Gastrocnemius medialis (tissue), 4 donors: ENCODE data around the gene PPP1R26. TPM values are rescaled to one million over a fixed set of nuclear protein-coding genes. Genes with fewer than 3 reads are reported as not detected.

Source experiments
- ATAC-seq, 2 donors: fragments of 150-250 bp; one replicate each; pipeline ENCODE4 v1.9.1; 2016
- DNase-seq, 2 donors: peaks; one replicate each; pipeline ENCODE4 v3.0.0-alpha.2; 2019
- H3K27ac ChIP-seq, 4 donors: fragments of 200-600 bp; sonication (generic); 1 replicate in 1 of 4; 2 replicates in 3 of 4; pipeline ENCODE4 v1.5.1; 2016 to 2018; ENCODE audit warnings: mild to moderate bottlenecking in 2 of 4, moderate library complexity in 1 of 4
- H3K27me3 ChIP-seq, 3 donors: fragments of 200-600 bp; sonication (generic) in 2 of 3; 1 replicate in 1 of 3; 2 replicates in 2 of 3; pipeline versions ENCODE4 v1.5.1 to v1.6.0; 2016 to 2019; ENCODE audit warnings: mild to moderate bottlenecking in 1 of 3, moderate library complexity in 1 of 3
- H3K36me3 ChIP-seq, 2 donors: fragments of 200-600 bp; sonication (generic) in 1 of 2; one replicate each; pipeline ENCODE4 v1.5.1; 2017 to 2018
- H3K4me1 ChIP-seq, 2 donors: fragments of 200-600 bp; sonication (generic) in 1 of 2; one replicate each; pipeline ENCODE4 v1.5.1; 2016 to 2017; ENCODE audit warnings: mild to moderate bottlenecking in 2 of 2
- H3K4me3 ChIP-seq, 4 donors: fragments of 200-600 bp; sonication (generic) in 3 of 4; 1 replicate in 1 of 4; 2 replicates in 3 of 4; pipeline ENCODE4 v1.5.1; 2016 to 2019; ENCODE audit warnings: mild to moderate bottlenecking in 2 of 4
- H3K9me3 ChIP-seq, 3 donors: fragments of 200-600 bp; sonication (generic) in 2 of 3; 1 replicate in 1 of 3; 2 replicates in 2 of 3; pipeline ENCODE4 v1.5.1; 2016 to 2019
- POLR2A ChIP-seq, 2 donors: fragments of 450-650 bp; IDR thresholded peaks; one replicate each; pipeline ENCODE4 v1.6.1; 2017; ENCODE audit warnings: antibody characterized with exemption in 2 of 2, mild to moderate bottlenecking in 2 of 2, moderate library complexity in 2 of 2
- in situ Hi-C, 4 donors: fragments of 200-750 bp; cut with MboI; loops; one replicate each; pipeline versions ENCODE4 v1.15.0 to v1.8.0; 2017; ENCODE audit warnings: low sequenced_read_pairs in 4 of 4
- intact Hi-C: fragments of 100-400 bp; cut with DNase I; formaldehyde crosslinking; loops from one replicate; pipeline ENCODE4 v1.15.1; 2023; ENCODE audit warnings: low total_unique reads
- total RNA-seq, 4 donors: library from RNA; depleted of rRNA; stranded (reverse); fragments of >200 nt; gene quantifications; one replicate each; pipeline versions ENCODE4 v1.1.0 to v1.2.3, GENCODE V29; 2016
- TF ChIP-seq, protein P1 (sequence below), 5 experiments: fragments of 450-650 bp in 3 of 5; fragments of 200-600 bp in 2 of 5; sonication (generic) in 2 of 5; IDR thresholded peaks in 4 of 5; conservative IDR thresholded peaks in 1 of 5; 1 replicate in 4 of 5; 2 replicates in 1 of 5; pipeline ENCODE4 v1.5.1; 2016 to 2019; ENCODE audit warnings: antibody characterized with exemption in 5 of 5, mild to moderate bottlenecking in 3 of 5, moderate library complexity in 3 of 5

PPP1R26 gene
- total RNA-seq, 4 donors from 2014 or later = 2.6 to 7.1 (median 5.1) TPM

DNA sequence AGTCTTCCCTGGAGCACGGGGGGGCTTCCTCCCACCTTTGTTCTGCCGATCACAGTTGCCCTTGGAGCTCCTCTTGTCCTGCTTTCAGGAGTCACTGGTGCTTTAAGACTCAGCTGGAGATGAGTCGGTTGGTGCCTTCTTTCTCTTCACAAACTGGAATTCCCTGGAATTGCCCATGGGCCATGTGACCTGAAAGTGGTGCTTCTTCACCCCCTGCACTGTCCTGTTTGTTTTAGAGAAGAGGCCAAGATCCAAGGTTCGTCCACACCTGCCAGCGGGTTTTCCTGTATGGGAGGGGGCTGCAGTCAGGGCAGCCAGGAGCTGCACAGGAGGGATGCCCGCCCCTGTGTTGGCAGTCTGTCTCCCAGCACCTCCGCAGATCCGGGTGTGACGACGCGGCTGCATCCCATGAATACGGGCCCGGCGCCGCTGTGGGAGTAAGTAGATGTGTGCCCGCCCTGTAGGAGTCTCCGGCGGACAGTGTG, 11.4 kb downstream of the PPP1R26 start:
- intact Hi-C loops = no loop called here
- H3K4me3 ChIP-seq = no peak overlapping the region
- TF ChIP-seq, protein P1, sequence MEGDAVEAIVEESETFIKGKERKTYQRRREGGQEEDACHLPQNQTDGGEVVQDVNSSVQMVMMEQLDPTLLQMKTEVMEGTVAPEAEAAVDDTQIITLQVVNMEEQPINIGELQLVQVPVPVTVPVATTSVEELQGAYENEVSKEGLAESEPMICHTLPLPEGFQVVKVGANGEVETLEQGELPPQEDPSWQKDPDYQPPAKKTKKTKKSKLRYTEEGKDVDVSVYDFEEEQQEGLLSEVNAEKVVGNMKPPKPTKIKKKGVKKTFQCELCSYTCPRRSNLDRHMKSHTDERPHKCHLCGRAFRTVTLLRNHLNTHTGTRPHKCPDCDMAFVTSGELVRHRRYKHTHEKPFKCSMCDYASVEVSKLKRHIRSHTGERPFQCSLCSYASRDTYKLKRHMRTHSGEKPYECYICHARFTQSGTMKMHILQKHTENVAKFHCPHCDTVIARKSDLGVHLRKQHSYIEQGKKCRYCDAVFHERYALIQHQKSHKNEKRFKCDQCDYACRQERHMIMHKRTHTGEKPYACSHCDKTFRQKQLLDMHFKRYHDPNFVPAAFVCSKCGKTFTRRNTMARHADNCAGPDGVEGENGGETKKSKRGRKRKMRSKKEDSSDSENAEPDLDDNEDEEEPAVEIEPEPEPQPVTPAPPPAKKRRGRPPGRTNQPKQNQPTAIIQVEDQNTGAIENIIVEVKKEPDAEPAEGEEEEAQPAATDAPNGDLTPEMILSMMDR (IDR thresholded peaks at IDR 0.05 in 4 of 5, conservative IDR thresholded peaks at IDR 0.05 in 1 of 5) = no peak
- no peak for TF ChIP-seq POLR2A (IDR thresholded peaks at IDR 0.05)
- no peak for DNase-seq
- H3K9me3 ChIP-seq = no peaks in the 10 kb centered on the region
- H3K27me3 ChIP-seq = no peaks in the 10 kb centered on the region
- in situ Hi-C loops = no loop called here
- peaks cover 0 to 3% of the 10 kb centered on the region in 2 donors for H3K36me3 ChIP-seq
- H3K27ac ChIP-seq = no peak overlapping the region
- ATAC-seq = no peak
- H3K4me1 ChIP-seq = no peaks in the 10 kb centered on the region

DNA sequence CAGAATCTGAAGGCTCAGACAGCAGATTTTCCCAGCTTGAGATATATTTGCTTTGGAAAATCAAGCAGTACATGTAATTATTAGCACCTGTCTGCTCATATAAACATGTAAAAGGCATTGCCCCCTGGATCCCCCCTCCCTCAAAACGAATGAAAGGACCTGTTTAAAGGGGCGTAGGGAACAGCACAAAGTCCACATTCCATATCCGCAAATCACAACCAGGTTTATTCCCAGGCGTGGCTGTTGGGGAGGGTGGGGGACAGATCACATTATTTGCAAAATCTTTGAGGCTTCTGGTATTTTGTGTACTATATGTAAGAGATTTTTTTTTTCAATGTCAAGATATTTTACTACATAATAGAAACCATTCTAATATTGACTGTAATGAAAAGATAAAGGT, 12.2 kb downstream of the PPP1R26 start:
- H3K4me3 ChIP-seq = no peak overlapping the region
- H3K9me3 ChIP-seq = no peaks in the 10 kb centered on the region
- H3K36me3 ChIP-seq = no peaks in the 10 kb centered on the region
- intact Hi-C loops = no loop called here
- H3K27me3 ChIP-seq = no peaks in the 10 kb centered on the region
- no peaks in the 10 kb centered on the region for H3K4me1 ChIP-seq
- TF ChIP-seq, protein P1 (IDR thresholded peaks at IDR 0.05 in 4 of 5, conservative IDR thresholded peaks at IDR 0.05 in 1 of 5) = no peak
- no peak for TF ChIP-seq POLR2A (IDR thresholded peaks at IDR 0.05)
- H3K27ac ChIP-seq = no peak overlapping the region
- no peak for DNase-seq
- in situ Hi-C loops = no loop called here
- no peak for ATAC-seq

DNA sequence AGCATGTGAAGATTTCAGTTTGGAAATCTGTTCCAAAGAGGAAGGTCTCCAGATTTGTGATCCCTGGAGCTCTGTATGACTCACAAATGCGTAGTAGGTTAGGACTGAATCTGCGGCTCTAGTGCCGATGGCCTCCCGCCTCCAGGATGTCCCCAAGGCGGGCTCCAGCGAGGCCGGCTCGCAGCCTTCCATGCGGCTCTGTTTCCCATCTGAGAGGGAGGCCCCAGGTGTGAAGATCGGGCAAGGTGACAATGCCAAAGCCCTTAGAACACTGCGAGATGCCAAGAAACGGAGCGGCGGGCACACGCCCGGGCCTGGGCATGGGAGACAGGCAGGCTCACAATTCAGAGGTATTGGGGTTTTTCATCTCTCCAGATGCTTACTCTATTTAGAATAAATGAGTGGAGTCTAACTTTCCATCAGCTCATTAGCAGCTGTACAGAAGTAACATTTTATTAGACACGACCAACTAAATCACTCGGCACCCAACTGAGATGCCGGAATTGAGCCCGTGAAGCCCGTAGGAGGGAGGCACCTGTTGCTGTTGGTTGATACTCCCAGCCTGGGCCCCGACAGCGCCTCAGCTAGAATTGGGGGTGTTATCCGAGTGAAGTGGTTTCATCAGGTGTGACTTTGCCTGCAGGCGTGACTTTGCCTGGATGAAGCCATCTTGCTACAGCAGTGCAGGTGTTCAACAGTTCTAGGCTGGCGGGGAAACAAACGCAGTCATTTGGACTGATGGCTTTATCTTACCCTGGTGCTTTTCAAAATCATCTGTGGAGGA, 13.5 kb downstream of the PPP1R26 start:
- Histone ChIP-seq H3K4me1 (no peaks in the 10 kb centered on the region), H3K4me3 (no peak overlapping the region), H3K9me3 (no peaks in the 10 kb centered on the region), H3K36me3 (no peaks in the 10 kb centered on the region), H3K27ac (no peak overlapping the region), H3K27me3 (no peaks in the 10 kb centered on the region)
- intact Hi-C loops (no loop called here), in situ Hi-C loops (no loop called here)
- ATAC-seq (no peak), DNase-seq (no peak)
- TF ChIP-seq, protein P1 (IDR thresholded peaks at IDR 0.05 in 4 of 5, conservative IDR thresholded peaks at IDR 0.05 in 1 of 5) = no peak
- no peak for TF ChIP-seq POLR2A (IDR thresholded peaks at IDR 0.05)

DNA sequence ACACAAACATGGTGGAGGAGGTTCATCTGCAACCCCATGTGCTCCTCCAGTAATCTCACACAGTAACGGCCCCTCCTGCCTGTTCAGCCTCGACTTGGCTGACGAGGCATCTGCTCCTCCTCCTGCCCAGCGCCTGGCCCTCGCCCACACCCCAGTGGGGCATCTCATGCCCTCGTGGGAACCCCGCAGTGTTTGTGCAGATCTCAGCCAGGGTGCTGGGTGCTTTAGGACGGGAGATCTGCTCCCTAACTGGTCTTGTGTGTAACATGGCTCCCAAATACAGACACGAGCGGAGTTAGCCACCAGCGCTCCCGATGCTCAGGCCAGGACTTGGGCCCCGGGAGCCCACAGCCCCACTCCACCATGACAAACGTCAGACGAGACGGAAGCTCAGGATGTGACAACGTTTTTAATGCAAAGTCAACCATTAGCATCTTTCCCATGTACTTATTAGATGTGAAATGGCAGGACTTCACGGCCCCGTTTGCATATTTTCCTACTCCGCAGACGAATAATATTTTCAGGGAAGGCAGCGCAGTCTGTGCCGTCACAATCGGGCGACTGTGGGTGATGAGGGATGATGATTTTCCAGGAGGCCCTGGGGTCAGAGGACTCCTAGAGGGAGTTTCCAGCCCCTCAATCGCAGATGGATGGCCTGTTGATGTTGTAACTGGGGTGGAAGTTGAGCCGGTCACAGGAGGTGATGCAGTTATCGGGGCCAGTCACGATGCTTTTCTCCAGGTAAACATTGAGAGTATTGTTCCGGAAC, 15.4 kb downstream of the PPP1R26 start:
- DNase-seq = no peak
- Histone ChIP-seq H3K27me3 (no peaks in the 10 kb centered on the region), H3K36me3 (no peaks in the 10 kb centered on the region), H3K9me3 (no peaks in the 10 kb centered on the region), H3K27ac (no peak overlapping the region), H3K4me3 (no peak overlapping the region), H3K4me1 (peaks cover 3 to 5% of the 10 kb centered on the region in 2 donors)
- TF ChIP-seq, protein P1 (IDR thresholded peaks at IDR 0.05 in 4 of 5, conservative IDR thresholded peaks at IDR 0.05 in 1 of 5) = no peak
- no peak for TF ChIP-seq POLR2A (IDR thresholded peaks at IDR 0.05)
- no peak for ATAC-seq
- in situ Hi-C loops = no loop called here
- intact Hi-C loops = no loop called here
